Measurements from ENCODE around the gene GAGE12F.
"Not testable (repeated sequence)": the region's sequence is repeated elsewhere in the genome, so short reads cannot be mapped to it uniquely, and the experiment has no call there.

GAGE12F gene, protein sequence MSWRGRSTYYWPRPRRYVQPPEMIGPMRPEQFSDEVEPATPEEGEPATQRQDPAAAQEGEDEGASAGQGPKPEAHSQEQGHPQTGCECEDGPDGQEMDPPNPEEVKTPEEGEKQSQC

GRCh38 chrX:49560542-49560941, at the start of gene GAGE12F:
GAGE12F (plus strand) TSS chrX:49560842; CDS start chrX:49561997, 1,155 bp downstream.
- not testable (repeated sequence) for DNase-seq

DNA sequence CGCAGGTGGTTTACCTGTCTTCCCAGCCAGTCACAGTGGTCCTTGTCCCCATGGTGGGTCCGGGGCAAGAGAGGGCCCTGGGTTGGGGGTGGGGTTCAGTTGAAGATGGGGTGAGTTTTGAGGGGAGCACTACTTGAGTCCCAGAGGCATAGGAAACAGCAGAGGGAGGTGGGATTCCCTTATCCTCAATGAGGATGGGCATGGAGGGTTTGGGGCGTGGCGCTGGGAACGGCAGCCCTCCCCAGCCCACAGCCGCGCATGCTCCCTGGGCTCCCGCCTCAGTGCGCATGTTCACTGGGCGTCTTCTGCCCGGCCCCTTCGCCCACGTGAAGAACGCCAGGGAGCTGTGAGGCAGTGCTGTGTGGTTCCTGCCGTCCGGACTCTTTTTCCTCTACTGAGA, 28.8 kb upstream of the GAGE12F start, which contains the start of gene GAGE12C:
TSS of gene GAGE12C (plus strand) at position 301 of the 400 bp plus-strand sequence. CDS start 1,155 bp downstream, outside the sequence.
- not testable (repeated sequence) for DNase-seq

GRCh38 chrX:49541433-49541832, 19.2 kb upstream of the GAGE12F start, which contains the start of gene GAGE12D:
GAGE12D (plus strand) TSS chrX:49541733; CDS start chrX:49542888, 1,155 bp downstream.
- DNase-seq: not testable (repeated sequence)

GRCh38 chrX:49550989-49551388, 9.7 kb upstream of the GAGE12F start, which contains the start of gene GAGE12E:
GAGE12E (plus strand) TSS chrX:49551289; CDS start chrX:49552444, 1,155 bp downstream.
- not testable (repeated sequence) for DNase-seq

- DNase-seq: not testable (repeated sequence)
Measured at GRCh38 chrX:49568728-49569127, 8.1 kb downstream of the GAGE12F start.

- not testable (repeated sequence) for DNase-seq
Measured at GRCh38 chrX:49569152-49569551, 8.5 kb downstream of the GAGE12F start.

GRCh38 chrX:49570100-49570499, 9.5 kb downstream of the GAGE12F start, which contains the start of gene GAGE12G:
GAGE12G (plus strand) TSS chrX:49570400; CDS start chrX:49571555, 1,155 bp downstream.
- not testable (repeated sequence) for DNase-seq

DNA sequence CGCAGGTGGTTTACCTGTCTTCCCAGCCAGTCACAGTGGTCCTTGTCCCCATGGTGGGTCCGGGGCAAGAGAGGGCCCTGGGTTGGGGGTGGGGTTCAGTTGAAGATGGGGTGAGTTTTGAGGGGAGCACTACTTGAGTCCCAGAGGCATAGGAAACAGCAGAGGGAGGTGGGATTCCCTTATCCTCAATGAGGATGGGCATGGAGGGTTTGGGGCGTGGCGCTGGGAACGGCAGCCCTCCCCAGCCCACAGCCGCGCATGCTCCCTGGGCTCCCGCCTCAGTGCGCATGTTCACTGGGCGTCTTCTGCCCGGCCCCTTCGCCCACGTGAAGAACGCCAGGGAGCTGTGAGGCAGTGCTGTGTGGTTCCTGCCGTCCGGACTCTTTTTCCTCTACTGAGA, 19.0 kb downstream of the GAGE12F start, which contains the start of gene GAGE12H:
TSS of gene GAGE12H (plus strand) at position 301 of the 400 bp plus-strand sequence. CDS start 1,155 bp downstream, outside the sequence.
- DNase-seq: not testable (repeated sequence)

- DNase-seq: not testable (repeated sequence)
Measured at GRCh38 chrX:49589196-49589595, 28.6 kb downstream of the GAGE12F start, which contains the start of gene GAGE2A. GAGE2A (plus strand) TSS chrX:49589496; CDS start chrX:49590651, 1,155 bp downstream.

DNA sequence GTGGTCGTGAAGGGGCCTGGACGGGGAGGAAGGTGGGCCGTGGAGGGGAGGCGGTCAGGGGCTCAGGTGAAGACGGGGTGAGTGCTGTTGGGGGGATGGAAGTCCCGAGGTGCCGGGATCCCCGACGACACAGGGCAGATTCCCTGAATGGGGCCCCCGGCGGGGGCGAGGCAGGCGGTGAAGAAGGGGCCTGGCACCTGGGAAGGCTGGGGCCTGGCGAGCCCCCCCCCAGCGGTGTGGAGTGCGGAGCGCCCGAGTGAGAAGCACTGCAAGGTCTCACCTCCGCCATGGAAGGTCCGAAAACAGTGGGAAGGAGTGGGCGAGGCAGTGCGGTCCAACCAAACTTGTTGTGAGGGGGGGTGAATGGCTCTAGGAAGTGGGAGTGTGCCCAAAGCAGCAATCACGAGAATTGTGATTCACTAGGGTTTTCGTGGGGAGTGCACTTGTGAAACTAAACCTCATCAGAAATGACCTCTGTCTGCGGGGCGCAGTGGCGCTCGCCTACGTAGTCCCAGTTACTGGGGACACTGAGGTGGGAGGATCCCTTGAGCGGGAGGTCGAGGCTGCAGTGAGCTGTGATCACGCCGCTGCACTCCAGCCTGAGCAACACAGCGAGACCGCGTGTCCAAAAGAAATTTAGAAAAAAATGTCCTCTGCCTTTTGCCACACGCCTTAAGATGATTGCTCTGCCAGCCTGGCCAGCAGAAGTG, 29.3 kb downstream of the GAGE12F start:
- DNase-seq: not testable (repeated sequence)

DNA sequence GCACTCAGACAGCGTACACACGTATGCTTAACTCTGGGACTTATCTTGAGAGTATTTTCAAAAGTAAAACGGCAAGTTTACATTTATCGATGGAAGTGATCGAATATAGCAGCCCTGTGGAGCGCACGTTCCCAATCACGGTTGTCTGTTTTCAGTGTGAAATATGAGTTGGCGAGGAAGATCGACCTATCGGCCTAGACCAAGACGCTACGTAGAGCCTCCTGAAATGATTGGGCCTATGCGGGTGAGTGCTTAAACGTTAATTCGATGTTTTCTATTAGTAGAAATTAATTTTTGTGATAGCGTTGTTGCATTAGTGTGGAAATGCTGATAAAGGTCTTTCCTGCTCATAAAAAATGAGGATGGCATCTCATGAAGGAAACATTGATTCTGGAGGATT, 29.8 kb downstream of the GAGE12F start:
- not testable (repeated sequence) for DNase-seq

GRCh38 chrX:49598720-49599119, 38.1 kb downstream of the GAGE12F start, which contains the start of gene GAGE1:
GAGE1 (plus strand) TSS chrX:49599020; CDS start chrX:49600175, 1,155 bp downstream.
- DNase-seq: not testable (repeated sequence)

GRCh38 chrX:49610718-49611310, 50.2 kb downstream of the GAGE12F start:
- DNase-seq: no peak
